IPS DF 4.7 (cell line): ENCODE data around the gene XRCC4.
"Not testable (repeated sequence)": the region's sequence is repeated elsewhere in the genome, so short reads cannot be mapped to it uniquely, and the experiment has no call there.

Experiments used
- DNase-seq: peaks from one replicate; pipeline ENCODE4 v3.0.0-alpha.2; 2013; ENCODE audit warnings: low spot score; ENCODE audit errors: extremely low read depth

XRCC4 gene

DNA sequence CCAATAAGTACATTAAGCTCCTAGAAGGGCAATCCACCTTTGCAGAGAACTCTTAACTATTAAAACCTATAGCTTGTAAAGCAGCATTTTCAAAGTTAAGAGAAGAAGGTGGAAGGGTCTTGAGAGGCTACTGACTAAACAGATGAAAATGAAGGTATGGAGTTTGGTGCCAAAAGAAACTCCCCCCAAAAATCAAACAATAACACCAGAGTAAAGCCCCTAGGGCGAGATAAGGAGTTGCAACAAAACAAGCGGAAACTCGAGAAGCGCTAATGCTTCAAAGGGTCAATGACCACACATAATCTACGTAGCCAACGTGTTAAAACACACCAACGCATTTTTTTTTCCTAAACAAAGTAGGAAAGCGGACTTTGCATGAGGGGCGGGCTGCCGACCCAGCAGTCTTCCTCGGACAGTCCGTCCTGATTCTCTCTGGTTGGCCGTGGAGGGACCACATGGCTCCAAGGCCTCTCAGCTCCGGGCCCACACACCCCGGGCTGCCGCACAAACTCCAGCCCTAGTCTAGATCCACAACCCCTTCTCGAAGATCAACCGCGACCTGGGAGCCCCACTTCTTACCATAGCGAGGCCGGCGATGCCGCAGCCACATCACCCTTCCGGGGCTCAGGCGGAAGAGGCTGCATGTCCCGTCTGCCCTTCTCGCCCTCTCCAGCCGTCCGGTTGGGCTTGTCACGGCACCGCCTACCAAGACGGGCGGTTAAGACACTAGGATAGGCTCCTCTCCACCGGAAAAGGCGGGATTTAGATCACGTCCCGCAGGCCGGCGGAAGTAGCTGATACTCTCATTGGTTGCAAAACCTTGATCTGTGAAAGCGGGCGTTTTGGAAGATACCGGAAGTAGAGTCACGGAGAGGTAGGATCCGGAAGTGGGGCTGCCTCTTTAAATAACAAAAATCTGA lies at the start of gene XRCC4, which contains the start of gene TMEM167A:
XRCC4 (plus strand) TSS at position 806 of the 920 bp plus-strand sequence. CDS start 27,373 bp downstream, outside the sequence.
TMEM167A (minus strand) TSS at position 653 of the 920 bp plus-strand sequence; CDS start at position 582, 71 bp downstream.
- peak; percentile 96 for DNase-seq

DNA sequence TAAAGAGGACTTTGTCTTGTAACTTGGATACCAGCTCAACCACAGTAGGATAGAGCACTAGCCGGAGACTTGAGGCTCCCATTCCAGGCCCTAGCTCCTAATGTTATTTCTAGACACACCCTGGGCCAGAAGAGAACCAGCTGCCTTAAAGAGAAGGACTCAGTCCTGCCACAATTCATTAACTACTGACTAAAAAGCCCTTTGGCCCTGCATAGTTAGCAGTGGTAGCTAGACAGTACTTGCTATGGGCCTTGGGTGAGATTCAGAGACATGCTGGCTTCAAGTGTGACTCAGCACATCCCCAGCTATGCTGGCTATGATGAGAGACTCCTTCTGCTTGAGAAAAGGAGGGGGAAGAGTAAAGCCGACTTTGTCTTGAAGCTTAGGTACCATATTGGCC lies 47.4 kb upstream of the XRCC4 start:
- DNase-seq = no peak

DNA sequence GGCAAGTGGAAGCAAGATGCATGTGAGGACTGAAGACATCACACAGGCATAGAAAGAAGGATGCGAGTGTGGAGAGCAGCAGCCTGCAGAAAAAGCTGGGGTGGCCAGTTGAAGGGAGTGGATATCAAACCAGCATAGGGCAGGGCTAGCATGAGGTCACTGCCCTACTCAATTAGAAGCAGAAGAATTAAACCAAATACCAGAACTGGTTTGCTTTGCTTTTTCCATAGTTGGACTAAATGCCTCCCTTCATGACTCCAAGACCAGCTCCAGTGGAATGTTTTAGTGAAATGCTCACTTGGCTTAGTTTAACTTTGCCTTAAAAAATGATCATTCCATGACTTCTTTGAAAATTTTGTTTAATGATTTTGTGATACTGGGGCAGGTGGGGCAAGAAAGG lies 46.0 kb upstream of the XRCC4 start:
- DNase-seq = no peak

DNA sequence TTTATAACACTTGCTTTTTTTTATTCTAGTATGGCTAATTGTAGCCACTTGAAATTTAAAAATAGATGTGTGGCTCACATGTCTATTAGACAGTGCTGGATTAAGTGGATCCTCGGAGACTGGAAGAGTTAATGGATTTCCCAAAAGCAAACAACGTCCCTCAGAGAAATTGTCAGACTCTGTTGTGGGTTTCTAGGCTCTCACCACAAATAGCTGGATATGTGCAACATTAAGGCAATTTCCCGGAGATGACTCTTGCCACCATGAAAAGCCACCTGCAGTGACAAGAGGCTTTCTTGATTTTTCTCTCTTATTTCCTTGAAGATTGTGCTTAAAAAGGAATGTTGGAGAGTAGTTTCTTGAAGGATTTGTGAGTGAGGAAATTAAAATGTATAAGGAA lies 43.3 kb upstream of the XRCC4 start:
- no peak for DNase-seq

DNA sequence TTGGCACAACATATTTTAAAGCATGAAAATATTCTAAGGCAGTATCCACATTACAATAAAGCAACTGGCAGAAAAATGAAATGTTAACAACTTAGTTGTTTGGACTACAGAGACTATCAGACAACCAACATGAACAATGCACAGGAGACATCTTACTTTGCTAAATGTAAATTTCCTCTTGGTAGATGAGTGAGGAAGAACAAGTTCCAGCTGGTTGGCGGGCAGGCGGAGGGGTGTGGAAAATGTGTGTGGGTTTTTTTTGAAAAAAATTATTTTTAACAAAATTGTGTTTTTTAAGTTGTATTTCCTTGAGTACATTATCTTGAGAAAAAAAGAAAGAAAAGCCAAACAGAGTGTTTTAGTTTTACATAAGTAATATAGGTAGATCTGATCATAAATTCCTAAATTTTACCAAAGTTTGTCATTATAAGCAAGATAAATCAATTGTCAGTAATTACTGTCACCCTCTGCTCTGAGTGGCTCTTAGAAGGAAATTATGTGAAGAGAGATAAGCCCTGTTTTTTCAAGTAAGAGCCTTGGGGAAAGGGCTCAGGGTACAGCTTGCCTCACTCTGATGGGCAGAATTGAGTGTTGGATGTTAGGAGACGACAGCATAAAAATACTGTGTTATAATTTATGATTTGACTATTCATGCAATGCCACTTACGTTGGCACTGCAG lies 42.7 kb upstream of the XRCC4 start:
- no peak for DNase-seq

DNA sequence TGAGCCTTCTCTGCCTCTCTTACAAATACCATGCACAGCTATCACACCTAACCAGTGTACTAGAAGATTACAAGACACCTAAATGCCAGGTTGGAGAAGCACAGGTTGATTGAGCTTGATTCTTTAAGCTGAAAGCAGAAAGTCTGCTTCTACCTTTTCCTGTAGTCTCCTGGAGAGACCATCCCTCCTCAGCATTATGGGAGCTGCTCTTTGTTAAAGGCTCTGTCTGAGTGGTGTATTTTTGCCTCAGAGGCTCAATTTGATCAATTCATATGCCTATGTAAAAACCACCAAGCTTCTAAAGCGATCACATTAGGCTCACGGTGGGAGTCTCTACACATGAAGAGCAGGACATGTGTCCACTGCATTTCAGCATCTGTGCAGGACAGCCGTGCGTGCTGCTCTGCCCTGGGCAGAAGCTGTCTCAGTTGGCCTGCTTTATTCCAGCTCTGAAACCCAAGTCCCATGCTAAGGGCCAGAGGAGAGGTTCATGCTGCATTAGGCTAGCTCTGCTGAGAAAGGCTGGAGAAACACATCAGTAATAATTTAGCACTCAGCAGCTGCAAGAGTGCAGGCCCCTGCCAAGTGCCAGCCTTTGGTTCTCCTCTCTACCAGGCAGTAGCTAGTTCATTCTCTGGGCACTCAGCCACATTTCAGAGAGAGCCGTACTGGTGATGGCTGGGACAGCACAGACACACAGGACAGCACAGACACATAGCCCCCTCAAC lies 41.8 kb upstream of the XRCC4 start:
- no peak for DNase-seq

DNA sequence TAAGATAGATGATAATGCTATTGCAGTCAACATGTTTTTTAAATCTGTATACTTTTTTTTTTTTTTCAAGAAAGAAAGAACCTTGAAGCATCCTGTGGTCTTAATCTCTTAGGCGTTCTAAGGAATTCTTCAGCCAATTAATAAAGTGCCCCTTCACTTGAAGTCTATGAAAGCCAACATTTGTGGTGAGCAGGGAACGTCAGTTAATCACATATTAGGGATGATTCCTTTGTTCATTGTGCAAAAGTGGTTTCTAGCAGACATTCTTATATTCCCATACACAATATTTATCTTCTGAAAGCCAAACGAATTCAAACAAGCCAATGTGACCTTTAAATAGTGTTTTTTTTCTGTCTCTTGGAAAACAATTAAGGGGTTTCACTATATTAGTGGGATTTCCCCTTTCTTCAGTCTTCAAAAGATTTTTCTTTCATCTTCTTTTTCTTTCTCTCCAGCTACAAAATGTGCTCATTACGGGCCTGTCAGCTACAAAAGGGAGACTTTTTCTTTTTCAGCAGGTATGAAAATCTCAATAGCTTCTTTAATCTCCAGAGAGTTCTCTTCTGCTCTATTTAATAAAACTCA lies 40.3 kb upstream of the XRCC4 start:
- no peak for DNase-seq

DNA sequence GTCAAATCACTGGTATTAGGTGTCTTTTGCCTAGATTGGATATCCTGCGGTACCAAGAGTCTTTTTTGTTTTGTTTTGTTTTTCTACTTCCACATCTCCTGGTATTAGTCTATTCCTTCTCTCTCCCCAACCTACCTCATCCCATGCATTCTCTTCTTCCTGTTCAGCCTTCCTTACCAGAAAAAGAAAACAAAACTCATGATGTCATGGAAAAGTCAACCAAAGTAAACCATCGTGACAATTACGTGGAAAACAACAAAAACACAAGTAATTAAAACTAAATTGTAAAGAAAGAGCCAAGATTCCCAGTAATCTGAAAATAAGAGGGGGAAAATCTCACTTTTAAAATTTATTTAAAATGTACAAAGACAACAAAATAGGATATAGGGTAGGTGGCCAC lies 38.4 kb upstream of the XRCC4 start:
- no peak for DNase-seq

DNA sequence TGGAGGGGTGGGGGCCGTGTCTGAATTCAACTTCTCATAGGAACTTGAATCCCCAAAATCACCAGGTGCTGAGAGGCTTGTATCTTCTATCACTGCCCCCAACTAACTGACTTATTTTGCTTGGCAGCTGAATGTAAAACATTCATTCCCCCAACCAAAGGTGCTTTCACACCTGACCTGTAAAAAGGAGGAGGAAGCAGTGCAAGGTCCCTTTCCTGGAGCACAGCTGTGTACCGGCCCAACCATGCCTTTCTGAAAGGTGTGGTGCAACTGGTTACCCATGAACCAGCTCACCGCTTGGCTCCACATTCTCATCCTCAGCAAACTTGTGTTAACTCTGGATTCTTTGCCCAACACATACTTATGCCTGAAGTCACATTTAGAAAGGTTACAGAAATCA lies 34.8 kb upstream of the XRCC4 start:
- DNase-seq = no peak

DNA sequence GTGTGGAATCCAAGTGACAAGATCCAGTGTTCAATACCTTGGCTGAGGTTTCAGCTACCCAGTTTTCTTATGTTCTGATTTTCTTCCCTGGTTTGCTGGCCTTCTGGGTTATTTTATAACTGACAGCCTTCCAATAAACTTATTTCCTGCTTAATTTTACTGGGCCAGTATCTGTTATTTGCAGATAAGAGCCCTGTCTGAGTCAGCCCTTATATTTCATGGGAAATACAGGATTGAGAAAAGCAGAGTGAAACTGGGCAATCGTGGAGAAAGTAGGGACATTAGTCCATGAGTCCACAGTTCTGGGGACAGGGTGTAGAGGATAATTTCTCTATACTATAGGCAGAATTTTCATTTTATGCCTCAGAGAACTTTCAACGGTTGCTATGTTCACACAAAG lies 32.4 kb upstream of the XRCC4 start:
- DNase-seq = no peak

DNA sequence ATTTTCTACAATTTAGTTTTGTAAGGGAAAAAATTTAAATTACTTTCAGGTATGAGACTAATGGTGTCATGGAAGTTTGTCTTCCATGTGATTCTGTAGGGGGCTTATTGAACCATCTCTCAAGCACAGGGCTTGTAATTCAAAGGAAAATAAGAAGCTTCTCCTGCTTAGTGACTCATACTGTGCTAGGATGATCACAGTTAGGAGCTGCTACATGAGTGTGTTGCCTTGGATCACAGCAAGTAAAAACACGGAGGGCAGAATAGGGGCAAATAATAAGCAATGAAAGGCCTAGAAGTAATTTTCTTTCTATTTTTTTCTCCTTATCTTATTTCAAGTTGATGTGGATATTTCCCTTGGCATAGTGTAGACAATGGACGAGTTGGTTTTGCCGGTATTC lies 29.1 kb upstream of the XRCC4 start:
- DNase-seq = no peak

DNA sequence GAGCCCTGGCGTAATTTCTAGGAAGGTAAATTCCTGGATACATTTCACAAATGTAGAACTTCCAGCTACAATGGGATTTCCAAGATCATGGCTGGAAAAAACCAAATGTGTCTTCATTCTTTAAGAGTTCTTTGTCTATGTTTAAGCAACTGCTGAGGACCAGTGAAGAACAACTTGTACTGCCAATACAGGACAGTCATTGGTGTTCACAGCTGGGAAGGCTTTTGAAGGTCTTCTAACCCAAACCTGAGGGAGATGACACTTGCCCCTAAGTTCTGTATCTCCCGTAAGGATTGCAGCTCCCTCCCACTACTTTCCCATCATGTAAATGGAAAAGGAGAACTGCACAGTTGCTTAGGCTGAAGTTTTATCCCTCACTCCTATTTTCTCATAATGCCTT lies 28.5 kb upstream of the XRCC4 start:
- no peak for DNase-seq

DNA sequence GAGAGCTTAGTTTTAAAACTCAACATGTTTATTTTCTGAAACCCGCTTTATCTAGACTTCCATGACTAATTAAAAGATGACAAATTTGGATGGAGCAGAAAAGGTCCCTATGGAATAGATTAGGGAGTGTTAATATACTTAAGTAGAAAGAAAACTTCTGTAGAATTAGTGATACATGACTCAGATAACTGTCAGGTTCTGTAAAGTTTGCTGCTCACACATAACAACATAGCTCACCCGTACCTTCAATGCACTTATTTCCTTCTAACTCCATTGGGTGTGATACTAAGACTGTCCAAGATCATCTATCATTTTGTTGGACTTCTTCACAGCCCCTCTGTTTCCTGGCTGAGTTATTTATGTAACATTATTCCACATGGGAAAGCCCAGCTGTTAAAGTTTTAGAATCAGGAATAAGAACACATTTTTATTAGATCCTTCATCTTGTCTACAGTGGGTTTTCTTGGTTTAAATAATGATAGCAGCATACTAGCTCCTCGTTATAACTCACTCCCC lies 27.9 kb upstream of the XRCC4 start:
- DNase-seq = no peak

DNA sequence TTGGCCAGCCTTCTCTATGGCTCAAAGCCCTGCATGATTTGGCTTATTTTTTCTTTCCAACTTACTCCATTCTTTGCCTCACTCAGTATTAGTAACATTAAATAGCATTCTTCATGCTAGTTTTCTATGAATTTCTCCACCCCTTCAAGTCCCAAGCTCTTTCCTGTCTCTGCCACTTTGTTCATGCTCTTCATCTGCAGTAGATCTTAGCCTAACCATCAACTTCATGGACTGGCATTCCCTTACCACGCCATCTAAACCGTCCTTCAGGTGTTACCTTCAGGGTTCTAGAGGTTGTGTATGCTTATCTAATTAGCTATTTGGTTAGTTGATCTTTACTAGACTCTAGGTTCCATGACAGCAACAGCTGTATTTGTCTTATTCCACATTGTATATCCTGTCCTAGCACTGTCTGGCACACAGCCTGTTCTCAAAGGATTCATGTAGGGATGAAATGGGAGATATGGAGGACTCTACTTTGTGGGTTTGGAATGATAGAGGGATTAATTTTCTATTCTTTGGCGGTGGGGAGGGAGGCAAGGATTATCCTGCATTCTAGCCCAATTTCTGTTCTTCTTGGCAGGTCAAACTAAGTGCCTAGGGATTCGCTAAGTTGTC lies 26.5 kb upstream of the XRCC4 start:
- DNase-seq = no peak

DNA sequence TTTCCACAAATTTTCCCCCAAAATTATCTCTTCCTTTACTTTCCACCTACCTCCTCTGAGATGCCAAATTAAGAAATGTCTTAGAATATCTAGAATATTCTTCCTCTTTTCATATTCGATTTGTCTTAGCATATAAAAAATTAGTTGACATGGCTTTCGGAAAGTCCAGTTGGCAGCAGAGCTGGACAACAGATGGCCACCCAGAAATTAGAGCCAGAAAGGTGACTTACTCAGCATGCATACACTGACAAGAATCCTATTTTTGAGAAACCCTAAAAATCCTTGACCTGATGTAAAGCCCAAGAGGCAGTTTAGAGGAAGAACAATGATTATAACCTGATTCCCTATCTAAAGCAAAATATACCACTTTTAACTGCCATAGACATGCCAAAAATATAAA lies 22.2 kb upstream of the XRCC4 start:
- DNase-seq = no peak

DNA sequence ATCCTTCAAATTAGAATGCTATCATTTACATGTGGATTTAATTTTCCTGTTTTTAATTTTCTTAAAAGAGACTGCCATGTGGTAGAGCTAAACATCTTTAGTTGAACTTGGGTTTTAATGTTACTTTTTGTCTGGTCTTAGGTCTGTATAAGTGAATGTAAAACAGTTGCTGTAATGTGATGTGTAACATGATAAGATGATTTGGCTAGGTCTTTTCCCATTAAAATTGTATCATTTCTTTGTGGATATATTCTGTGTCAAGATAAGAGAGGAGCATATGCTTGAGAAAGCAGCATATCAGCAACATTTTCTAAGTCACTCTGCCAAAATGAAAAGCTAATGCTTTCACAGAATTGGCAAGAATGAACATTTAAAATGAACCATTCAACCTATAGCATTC lies 18.6 kb upstream of the XRCC4 start:
- DNase-seq = no peak

DNA sequence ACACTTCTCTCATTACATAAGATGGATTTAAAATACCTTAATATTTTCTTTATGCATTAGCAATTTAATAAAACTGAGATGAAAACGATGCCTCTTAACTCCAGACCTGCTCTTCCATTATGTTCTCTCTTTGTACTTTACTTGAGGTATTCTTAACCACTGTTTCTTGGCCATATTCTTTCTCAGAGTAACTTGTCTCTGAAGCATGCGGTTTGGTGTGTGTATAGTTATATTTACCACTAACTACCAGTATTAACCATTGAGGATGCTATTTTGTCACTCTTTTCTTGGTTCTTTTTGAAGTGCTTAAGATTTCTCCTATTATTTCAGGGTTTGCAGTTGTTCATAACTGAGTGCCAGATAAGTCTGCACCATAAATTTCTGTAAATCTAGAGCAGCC lies 18.0 kb upstream of the XRCC4 start:
- no peak for DNase-seq

DNA sequence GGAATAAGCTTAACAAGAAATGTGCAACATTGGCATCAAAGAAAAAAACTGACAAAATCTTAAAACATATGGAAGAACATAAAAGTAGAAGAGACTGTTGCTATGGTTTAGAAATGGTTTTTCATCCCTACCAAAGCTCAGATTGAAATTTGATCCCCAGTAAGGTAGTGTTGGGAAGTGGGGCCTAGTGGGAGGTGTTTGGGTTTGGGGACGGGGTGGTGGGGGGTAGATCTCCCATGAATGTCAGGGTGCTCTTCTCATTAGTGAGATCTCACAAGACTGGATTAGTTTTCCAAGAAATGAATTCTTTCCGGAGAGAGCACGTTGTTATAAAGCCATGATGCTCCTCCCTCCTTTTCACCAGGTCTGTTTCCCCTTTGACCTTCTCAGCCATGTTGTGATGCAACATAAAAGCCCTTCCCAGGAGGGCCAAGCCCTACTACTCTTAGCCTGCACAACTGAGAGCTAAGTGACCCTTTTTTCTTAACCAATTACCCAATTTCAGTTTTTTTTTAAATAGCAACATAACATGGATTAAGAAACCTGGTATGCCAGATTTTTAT lies 10.7 kb upstream of the XRCC4 start:
- no peak for DNase-seq

DNA sequence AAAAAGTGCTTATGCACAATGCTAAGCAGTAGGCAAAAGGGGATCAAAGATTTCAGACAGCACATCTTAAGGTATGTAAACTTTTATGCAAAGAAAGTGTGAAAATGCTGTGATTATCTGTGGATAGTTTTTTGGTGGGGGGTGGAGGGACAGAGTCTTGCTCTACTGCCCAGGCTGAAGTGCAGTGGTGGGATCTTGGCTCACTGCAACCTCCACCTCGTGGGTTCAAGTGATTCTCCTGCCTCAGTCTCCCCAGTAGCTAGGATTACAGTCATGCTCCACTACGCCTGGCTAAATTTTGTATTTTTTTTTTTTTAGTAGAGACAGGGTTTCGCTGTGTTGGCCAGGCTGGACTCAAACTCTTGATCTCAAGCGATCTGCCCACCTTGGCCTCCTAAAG lies 10.0 kb upstream of the XRCC4 start:
- DNase-seq = not testable (repeated sequence)

DNA sequence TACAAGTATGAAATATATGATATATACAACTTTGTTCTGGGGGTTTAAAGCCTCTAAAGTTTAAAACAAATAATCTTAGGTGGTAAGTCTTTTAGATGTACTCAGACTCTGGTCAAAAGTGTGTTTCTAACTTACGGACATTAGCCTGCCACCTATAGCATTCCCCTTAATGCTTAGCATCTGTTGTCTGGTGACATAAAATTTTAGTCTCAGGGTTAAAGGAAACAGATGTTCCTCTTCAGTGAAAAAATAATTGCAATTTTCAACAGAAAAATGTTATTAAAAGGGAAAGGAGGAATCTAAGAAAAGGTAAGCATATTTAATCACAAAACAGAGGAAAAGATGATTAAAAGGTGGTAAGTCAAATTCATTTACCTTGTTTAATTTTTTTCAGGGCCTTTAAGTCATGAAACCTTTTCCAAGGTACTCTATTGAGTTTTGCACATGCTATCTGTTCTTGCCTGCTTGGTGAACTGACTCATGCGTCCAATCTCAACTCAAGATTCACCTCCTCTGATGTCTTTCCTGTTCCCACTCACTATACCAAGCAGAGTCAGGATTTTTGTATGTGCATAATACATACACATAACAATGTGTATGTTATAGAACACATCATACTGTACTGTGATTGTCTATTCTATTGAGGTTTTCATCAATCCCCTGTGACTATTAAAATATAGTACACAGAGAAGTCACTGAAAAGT lies 8.1 kb upstream of the XRCC4 start:
- DNase-seq = no peak
